Esophagus muscularis mucosa (tissue), 4 donors: ENCODE data around the gene UBR3. TPM values are rescaled to one million over a fixed set of nuclear protein-coding genes. Genes with fewer than 3 reads are reported as not detected.
"Not testable (repeated sequence)": the region's sequence is repeated elsewhere in the genome, so short reads cannot be mapped to it uniquely, and the experiment has no call there.

ENCODE experiments used
- DNase-seq: peaks from one replicate; pipeline ENCODE4 v3.0.0-alpha.2; 2017; ENCODE audit errors: extremely low spot score
- H3K27ac ChIP-seq, 4 donors: fragments of 200-600 bp; sonication (generic); replicated peaks in 1 of 4; 1 replicate in 3 of 4; 2 replicates in 1 of 4; pipeline ENCODE4 v1.5.1; 2016 to 2019; ENCODE audit warnings: mild to moderate bottlenecking in 1 of 4
- H3K27me3 ChIP-seq, 4 donors: fragments of 200-600 bp; sonication (generic); one replicate each; pipeline versions ENCODE4 v1.5.1 to v1.6.0; 2016 to 2019
- H3K36me3 ChIP-seq, 4 donors: fragments of 200-600 bp; sonication (generic); one replicate each; pipeline ENCODE4 v1.5.1; 2016 to 2019
- H3K4me1 ChIP-seq, 4 donors: fragments of 200-600 bp; sonication (generic); one replicate each; pipeline ENCODE4 v1.5.1; 2016 to 2019
- H3K4me3 ChIP-seq, 4 donors: fragments of 200-600 bp; sonication (generic); 1 replicate in 2 of 4; 2 replicates in 2 of 4; pipeline ENCODE4 v1.5.1; 2016 to 2019; ENCODE audit warnings: mild to moderate bottlenecking in 4 of 4, moderate library complexity in 1 of 4
- H3K9me3 ChIP-seq, 4 donors: fragments of 200-600 bp; sonication (generic); 1 replicate in 3 of 4; 2 replicates in 1 of 4; pipeline ENCODE4 v1.5.1; 2016 to 2019
- CTCF ChIP-seq, 3 experiments: fragments of 200-600 bp in 2 of 3; fragments of 450-650 bp in 1 of 3; sonication (generic) in 2 of 3; IDR thresholded peaks; one replicate each; pipeline ENCODE4 v1.5.1; 2017 to 2019; ENCODE audit warnings: antibody characterized with exemption in 3 of 3, mild to moderate bottlenecking in 2 of 3, moderate library complexity in 1 of 3
- EP300 ChIP-seq: sonication (generic); formaldehyde crosslinking; IDR thresholded peaks from one replicate; pipeline ENCODE4 v1.6.1; 2017; ENCODE audit warnings: antibody characterized with exemption
- POLR2A ChIP-seq: fragments of 450-650 bp; IDR thresholded peaks from one replicate; pipeline ENCODE4 v1.6.1; 2017; ENCODE audit warnings: antibody characterized with exemption, moderate library complexity, mild to moderate bottlenecking, low read depth
- POLR2AphosphoS5 ChIP-seq, 2 donors: sonication (generic); formaldehyde crosslinking; IDR thresholded peaks; one replicate each; pipeline ENCODE4 v1.6.1; 2017; ENCODE audit warnings: antibody characterized with exemption in 2 of 2
- WGBS: methylation state at CpG from one replicate; pipeline ENCODE4 v1.1.5; 2018; 5-methylcytosine and 5-hydroxymethylcytosine counted together
- intact Hi-C: fragments of 100-400 bp; cut with DNase I; formaldehyde crosslinking; loops from one replicate; pipeline ENCODE4 v1.15.1; 2023
- total RNA-seq, 4 donors: library from RNA; depleted of rRNA; stranded (reverse); fragments of >200 nt; gene quantifications; one replicate each; pipeline versions ENCODE4 v1.1.0 to v1.2.1, GENCODE V29; 2016

The UBR3 gene
- total RNA-seq, 4 donors from 2014 or later, result 46.1 to 80.2 (median 58.8) TPM

- Histone ChIP-seq H3K4me1 (peaks cover 0 to 7% (median 2%) of the 10 kb centered on the region in 4 donors), H3K36me3 (peaks cover 0 to 51% (median 17%) of the 10 kb centered on the region in 4 donors), H3K4me3 (no peak overlapping the region), H3K27me3 (no peaks in the 10 kb centered on the region), H3K9me3 (no peaks in the 10 kb centered on the region), H3K27ac (no peak overlapping the region)
- no peak for DNase-seq
- TF ChIP-seq CTCF (IDR thresholded peaks at IDR 0.05) (no peak), POLR2AphosphoS5 (IDR thresholded peaks at IDR 0.05) (no peak), EP300 (no peak), POLR2A (no peak)
- intact Hi-C loops, result no loop called here
Observed at GRCh38 chr2:169897834-169898233, 70.6 kb downstream of the UBR3 start.

GRCh38 chr2:169900103-169900502 lies 72.8 kb downstream of the UBR3 start:
- H3K27ac ChIP-seq, DNase-seq, H3K9me3 ChIP-seq, intact Hi-C loops, H3K4me3 ChIP-seq, H3K4me1 ChIP-seq, H3K27me3 ChIP-seq: not testable (repeated sequence)
- 80% methylated on average over 4 of the region's 4 CpGs for WGBS
- peaks cover 0 to 51% (median 17%) of the 10 kb centered on the region in 4 donors for H3K36me3 ChIP-seq

GRCh38 chr2:169900686-169901085 lies 73.4 kb downstream of the UBR3 start:
- TF ChIP-seq POLR2A, result no peak
- TF ChIP-seq EP300, result no peak
- TF ChIP-seq CTCF (IDR thresholded peaks at IDR 0.05), result no peak
- no peak for TF ChIP-seq POLR2AphosphoS5 (IDR thresholded peaks at IDR 0.05)
- no peak overlapping the region for H3K4me3 ChIP-seq
- 80% methylated on average over 3 of the region's 3 CpGs for WGBS
- DNase-seq, result no peak
- intact Hi-C loops, result no loop called here
- H3K36me3 ChIP-seq, result peaks cover 0 to 49% (median 17%) of the 10 kb centered on the region in 4 donors
- no peaks in the 10 kb centered on the region for H3K9me3 ChIP-seq
- no peaks in the 10 kb centered on the region for H3K4me1 ChIP-seq
- no peak overlapping the region for H3K27ac ChIP-seq
- no peaks in the 10 kb centered on the region for H3K27me3 ChIP-seq

- WGBS, result 86% methylated on average over 2 of the region's 2 CpGs
- no peaks in the 10 kb centered on the region for H3K4me1 ChIP-seq
- no peak overlapping the region for H3K4me3 ChIP-seq
- H3K9me3 ChIP-seq, result no peaks in the 10 kb centered on the region
- no peak for TF ChIP-seq EP300
- no peak for TF ChIP-seq POLR2A
- TF ChIP-seq CTCF (IDR thresholded peaks at IDR 0.05), result no peak
- no peak for TF ChIP-seq POLR2AphosphoS5 (IDR thresholded peaks at IDR 0.05)
- H3K36me3 ChIP-seq, result peaks cover 0 to 36% (median 16%) of the 10 kb centered on the region in 4 donors
- H3K27ac ChIP-seq, result no peak overlapping the region
- DNase-seq, result no peak
- no peaks in the 10 kb centered on the region for H3K27me3 ChIP-seq
- intact Hi-C loops, result no loop called here
Observed at GRCh38 chr2:169906731-169907130, 79.5 kb downstream of the UBR3 start.

- TF ChIP-seq POLR2A (no peak), CTCF (IDR thresholded peaks at IDR 0.05) (no peak), POLR2AphosphoS5 (IDR thresholded peaks at IDR 0.05) (no peak), EP300 (no peak)
- no peak overlapping the region for H3K27ac ChIP-seq
- H3K36me3 ChIP-seq, result peaks cover 0 to 37% (median 18%) of the 10 kb centered on the region in 4 donors
- intact Hi-C loops, result no loop called here
- DNase-seq, result no peak
- H3K4me1 ChIP-seq, result no peaks in the 10 kb centered on the region
- H3K4me3 ChIP-seq, result no peak overlapping the region
- H3K27me3 ChIP-seq, result no peaks in the 10 kb centered on the region
- no peaks in the 10 kb centered on the region for H3K9me3 ChIP-seq
Observed at GRCh38 chr2:169909376-169909775, 82.1 kb downstream of the UBR3 start.
